Measurements from ENCODE around the gene NBAS.

Gene NBAS

DNA sequence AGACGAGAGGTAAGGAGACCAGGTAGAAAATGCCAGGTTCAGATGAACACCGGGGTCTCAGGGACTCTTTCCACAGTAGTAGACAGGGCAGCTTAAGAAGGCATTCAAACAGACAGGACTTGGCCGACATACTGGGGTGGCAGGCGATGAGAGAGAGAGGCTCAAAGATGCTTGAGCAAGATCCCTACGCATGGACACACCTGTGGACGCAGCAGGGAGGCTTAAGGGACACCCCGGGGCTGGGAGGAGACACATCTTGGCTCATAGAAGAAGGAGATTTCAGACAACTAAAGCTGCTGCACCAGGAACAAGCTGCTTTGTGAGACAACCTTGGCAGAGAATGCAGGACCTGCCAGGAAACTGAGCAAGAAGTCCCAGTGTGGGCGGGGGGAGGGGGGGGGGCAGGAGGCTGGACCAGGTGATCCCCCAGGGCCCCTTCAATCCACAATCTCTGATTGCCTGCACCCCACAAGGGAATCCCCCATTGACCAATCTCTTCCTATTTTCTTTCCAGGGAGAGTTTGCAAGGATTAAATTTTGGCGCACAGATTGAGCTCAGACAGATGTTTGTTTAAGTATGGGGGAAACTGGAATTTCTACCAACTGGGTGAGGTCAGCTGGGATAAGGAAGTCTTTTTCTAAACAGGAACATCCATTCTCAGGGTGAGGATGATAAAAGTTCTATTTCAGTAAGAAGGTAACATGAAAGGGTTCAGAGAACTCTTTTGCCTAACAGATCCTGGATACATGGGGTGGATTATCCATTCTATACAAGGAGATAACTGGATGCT is 400.7 kb downstream of the NBAS start:
- H3K4me3 ChIP-seq (ENCODE audit: low read depth, low read length) = no peak overlapping the region
- TF ChIP-seq, protein P1, sequence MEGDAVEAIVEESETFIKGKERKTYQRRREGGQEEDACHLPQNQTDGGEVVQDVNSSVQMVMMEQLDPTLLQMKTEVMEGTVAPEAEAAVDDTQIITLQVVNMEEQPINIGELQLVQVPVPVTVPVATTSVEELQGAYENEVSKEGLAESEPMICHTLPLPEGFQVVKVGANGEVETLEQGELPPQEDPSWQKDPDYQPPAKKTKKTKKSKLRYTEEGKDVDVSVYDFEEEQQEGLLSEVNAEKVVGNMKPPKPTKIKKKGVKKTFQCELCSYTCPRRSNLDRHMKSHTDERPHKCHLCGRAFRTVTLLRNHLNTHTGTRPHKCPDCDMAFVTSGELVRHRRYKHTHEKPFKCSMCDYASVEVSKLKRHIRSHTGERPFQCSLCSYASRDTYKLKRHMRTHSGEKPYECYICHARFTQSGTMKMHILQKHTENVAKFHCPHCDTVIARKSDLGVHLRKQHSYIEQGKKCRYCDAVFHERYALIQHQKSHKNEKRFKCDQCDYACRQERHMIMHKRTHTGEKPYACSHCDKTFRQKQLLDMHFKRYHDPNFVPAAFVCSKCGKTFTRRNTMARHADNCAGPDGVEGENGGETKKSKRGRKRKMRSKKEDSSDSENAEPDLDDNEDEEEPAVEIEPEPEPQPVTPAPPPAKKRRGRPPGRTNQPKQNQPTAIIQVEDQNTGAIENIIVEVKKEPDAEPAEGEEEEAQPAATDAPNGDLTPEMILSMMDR (IDR thresholded peaks at IDR 0.05; ENCODE audit: low read depth, low read length) = no peak
- no peak for DNase-seq (ENCODE audit: low read depth, low spot score)
- in situ Hi-C loops (cut with HindIII; ENCODE audit: low sequenced_read_pairs) = no loop called here

GRCh38 chr2:15159751-15160177 is 401.4 kb downstream of the NBAS start:
- TF ChIP-seq, protein P1 (IDR thresholded peaks at IDR 0.05; ENCODE audit: low read depth, low read length) = peak; percentile 69
- in situ Hi-C loops (cut with HindIII; ENCODE audit: low sequenced_read_pairs) = no loop called here
- peak; percentile 54 for DNase-seq (ENCODE audit: low read depth, low spot score)

GRCh38 chr2:15159206-15159605 is 401.9 kb downstream of the NBAS start:
- DNase-seq (ENCODE audit: low read depth, low spot score) = no peak
- TF ChIP-seq, protein P1 (IDR thresholded peaks at IDR 0.05; ENCODE audit: low read depth, low read length) = no peak
- in situ Hi-C loops (cut with HindIII; ENCODE audit: low sequenced_read_pairs) = no loop called here

More at GRCh38 chr2:15159751-15160177, 401.4 kb downstream of the NBAS start:
- no peak overlapping the region for H3K4me3 ChIP-seq (ENCODE audit: low read depth, low read length)

DNA sequence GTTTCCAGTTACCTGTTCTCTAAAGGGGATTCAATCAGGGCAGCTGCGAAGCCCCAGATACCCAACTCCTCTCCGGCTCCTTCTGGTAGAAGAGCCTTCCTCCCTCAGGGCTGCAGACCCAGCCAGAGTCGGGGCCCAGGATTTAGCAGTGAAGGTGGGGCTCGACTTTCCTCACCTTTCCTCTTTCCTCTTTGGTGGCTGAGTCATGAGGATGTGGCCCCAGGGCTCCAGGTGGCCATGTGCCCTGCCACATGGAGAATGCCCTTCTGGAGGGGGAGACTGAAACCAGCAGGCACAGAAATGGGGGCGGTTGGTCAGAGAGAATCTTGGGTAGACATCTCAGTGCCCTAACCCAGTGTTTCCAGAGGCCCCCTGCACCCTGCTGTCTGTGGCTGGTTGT is 402.6 kb downstream of the NBAS start:
- in situ Hi-C loops (cut with HindIII; ENCODE audit: low sequenced_read_pairs) = no loop called here
- DNase-seq (ENCODE audit: low read depth, low spot score) = no peak
- TF ChIP-seq, protein P1 (IDR thresholded peaks at IDR 0.05; ENCODE audit: low read depth, low read length) = no peak
- H3K4me3 ChIP-seq (ENCODE audit: low read depth, low read length) = no peak overlapping the region

More at GRCh38 chr2:15159206-15159605, 401.9 kb downstream of the NBAS start:
- no peak overlapping the region for H3K4me3 ChIP-seq (ENCODE audit: low read depth, low read length)

GRCh38 chr2:15158100-15158499 is 403.0 kb downstream of the NBAS start:
- TF ChIP-seq, protein P1 (IDR thresholded peaks at IDR 0.05; ENCODE audit: low read depth, low read length) = no peak
- DNase-seq (ENCODE audit: low read depth, low spot score) = no peak
- H3K4me3 ChIP-seq (ENCODE audit: low read depth, low read length) = no peak overlapping the region
- in situ Hi-C loops (cut with HindIII; ENCODE audit: low sequenced_read_pairs) = no loop called here

GRCh38 chr2:15155959-15156574 is 405.1 kb downstream of the NBAS start:
- TF ChIP-seq, protein P1 (IDR thresholded peaks at IDR 0.05; ENCODE audit: low read depth, low read length) = no peak
- H3K4me3 ChIP-seq (ENCODE audit: low read depth, low read length) = no peak overlapping the region
- in situ Hi-C loops (cut with HindIII; ENCODE audit: low sequenced_read_pairs) = no loop called here
- DNase-seq (ENCODE audit: low read depth, low spot score) = no peak
